IPS DF 4.7 (cell line): Measurements from ENCODE around the gene BRAT1.

ENCODE experiments used
- DNase-seq: peaks from one replicate; pipeline ENCODE4 v3.0.0-alpha.2; 2013; ENCODE audit warnings: low spot score; ENCODE audit errors: extremely low read depth

BRAT1 gene

DNA sequence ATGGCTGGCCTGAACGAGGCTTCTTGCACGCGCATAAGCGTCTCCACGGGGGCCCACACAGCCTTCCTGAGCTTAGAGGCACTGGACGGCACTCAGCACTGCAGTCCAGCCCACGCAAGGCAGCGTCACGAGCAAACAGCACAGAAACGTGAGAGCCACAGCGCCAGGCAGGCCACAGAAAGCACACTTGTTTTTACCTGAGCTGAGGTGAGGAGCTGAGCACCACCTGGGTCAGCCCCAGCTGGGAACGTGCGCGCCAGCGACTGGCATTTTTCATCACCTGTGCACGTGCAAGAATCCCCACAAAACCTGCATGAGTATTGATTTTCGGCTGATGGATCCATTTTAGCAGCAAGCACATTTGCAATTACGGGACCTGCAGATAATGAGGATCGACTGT lies 30.1 kb upstream of the BRAT1 start:
- no peak for DNase-seq

DNA sequence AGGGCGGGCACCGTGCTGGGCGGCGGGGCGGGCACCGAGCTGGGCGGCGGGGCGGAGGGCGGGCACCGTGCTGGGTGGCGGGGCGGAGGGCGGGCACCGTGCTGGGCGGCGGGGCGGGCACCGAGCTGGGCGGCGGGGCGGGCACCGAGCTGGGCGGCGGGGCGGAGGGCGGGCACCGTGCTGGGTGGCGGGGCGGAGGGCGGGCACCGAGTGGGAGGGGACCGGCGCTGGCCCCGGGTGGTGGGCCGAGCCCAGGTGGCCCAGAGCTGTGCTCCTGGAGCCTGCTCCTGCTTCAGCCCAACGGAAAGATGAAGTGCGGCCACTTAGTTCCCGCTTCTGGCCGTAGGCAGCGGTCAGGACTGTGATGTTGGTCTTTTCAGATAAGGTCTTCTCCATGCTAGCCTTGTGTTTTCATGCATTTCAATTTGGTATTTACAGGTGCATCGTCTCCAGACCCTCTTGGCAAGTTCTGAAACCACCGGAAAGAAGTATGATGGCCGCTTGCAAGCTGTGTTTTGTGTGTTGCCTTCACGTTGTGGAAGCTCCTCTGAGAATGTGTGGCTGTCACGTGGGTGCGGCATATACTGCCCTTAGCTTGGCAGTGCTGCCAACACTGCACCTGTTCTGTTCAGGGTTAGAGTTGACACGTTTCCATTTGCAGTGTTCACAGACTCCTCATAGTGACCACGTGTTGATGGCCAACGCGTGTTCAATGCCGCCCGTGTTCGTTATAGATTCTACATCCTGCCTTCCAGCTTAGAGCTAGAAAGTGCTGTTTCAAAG lies 28.7 kb upstream of the BRAT1 start:
- DNase-seq: no peak

DNA sequence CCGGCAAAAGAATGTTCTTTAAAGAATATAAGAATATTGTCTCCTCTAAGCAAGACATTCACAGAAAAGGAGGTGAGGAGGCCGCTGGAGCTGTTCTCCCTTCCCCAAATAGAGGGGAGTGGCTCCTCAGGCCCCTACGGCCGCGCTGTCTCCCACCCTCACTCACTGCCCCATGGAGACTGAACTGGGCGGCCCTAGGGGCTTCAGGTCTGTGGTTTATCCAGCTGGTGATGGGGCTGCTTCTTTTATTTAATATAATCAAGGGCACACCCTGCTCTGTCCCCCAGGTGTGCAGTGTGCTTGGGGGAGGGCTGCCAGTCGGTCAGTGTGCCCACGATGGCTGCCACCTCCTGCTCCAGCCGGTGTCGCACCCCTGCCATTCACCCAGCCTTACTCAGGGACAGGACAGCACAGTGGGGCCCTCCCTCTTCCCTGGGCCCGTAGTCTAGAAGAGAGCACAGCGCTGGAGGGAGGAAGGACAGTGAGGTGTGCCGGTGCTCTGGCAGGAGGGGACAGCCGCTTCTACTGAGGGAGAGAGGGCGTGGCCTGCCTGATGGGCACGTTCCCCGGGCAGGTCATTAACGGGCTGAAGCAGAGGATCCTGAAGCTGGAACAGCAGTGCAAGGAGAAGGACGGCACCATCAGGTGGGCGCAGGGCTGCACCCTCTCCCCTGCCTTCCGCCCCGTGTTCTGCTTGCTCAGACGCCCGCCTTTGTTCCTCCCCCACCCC lies 26.8 kb upstream of the BRAT1 start:
- DNase-seq: no peak

DNA sequence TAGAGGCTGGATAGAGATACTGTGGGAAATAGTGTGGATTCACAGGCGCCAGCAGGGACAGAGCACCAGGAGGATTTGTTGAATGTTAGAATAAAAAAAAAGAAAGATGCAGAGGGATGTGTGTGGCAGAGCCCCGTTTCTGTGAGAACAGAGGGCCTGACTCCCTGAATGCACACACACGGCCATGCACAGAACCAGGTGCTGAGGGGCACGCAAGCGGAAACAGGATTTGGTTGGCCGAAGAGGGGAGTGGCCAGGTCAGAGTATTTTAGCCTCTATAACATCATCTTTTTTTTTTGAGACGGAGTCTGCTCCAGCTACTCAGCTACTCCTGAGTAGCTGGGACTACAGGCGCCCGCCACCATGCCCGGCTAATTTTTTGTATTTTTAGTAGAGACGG lies 25.3 kb upstream of the BRAT1 start:
- DNase-seq: no peak

DNA sequence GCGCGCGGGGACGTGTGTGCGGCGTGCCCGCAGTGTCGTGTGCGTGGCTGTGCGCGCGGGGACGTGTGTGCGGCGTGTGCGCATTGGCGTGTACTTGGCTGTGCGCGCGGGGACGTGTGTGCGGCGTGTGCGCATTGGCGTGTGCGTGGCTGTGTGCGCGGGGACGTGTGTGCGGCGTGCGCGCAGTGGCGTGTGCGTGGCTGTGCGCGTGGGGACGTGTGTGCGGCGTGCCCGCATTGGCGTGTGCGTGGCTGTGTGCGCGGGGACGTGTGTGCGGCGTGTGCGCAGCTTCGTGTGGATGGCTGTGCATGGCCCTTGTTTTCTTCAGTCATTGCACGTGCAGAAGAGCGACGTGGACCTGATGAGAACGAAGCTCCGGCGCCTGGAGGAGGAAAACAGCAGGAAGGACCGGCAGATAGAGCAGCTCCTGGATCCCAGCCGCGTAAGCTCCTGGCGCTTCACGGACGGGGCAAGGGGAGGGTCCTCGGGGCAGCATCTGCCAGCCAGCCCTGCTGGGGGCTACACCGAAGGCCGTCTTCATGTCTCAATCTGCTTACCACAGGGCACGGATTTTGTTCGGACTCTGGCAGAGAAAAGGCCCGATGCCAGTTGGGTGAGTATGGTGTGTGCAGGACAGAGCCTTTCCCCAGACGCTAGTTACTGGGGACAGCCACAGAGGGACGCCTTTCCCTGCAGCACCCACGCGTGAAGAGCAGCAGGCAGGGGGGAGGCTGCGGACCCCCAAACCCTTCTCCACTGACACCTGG lies 22.8 kb upstream of the BRAT1 start:
- DNase-seq: no peak

DNA sequence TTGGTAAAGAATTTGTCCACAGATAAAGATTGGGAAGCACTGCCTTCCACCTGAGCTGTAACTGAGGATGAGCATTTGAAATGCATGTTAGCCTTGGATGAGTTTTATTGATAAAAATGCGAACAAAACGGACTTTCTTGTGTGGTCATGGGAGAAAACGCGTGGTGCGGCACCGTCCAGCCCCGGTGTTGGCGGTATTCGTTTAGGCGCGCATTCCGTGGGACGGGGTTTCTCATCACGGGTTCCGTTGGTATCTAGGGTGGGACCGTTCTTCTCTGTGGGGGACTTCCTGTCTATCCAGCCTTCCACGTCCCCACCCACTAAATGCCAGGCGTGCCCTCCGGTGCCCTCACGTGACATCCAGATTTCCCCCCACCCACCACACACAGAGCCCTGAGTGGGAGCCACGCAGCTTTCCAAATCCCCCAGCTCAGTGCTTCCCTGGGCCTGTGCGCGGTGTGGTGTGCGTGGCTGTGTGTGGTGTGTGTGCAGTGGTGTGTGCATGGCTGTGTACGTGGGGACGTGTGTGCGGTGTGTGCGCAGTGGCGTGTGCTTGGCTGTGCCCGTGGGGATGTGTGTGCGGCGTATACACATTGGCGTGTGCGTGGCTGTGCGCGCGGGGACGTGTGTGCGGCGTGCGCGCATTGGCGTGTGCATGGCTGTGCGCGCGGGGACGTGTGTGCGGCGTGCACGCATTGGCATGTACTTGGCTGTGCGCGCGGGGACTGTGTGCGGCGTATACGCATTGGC lies 21.6 kb upstream of the BRAT1 start:
- no peak for DNase-seq

DNA sequence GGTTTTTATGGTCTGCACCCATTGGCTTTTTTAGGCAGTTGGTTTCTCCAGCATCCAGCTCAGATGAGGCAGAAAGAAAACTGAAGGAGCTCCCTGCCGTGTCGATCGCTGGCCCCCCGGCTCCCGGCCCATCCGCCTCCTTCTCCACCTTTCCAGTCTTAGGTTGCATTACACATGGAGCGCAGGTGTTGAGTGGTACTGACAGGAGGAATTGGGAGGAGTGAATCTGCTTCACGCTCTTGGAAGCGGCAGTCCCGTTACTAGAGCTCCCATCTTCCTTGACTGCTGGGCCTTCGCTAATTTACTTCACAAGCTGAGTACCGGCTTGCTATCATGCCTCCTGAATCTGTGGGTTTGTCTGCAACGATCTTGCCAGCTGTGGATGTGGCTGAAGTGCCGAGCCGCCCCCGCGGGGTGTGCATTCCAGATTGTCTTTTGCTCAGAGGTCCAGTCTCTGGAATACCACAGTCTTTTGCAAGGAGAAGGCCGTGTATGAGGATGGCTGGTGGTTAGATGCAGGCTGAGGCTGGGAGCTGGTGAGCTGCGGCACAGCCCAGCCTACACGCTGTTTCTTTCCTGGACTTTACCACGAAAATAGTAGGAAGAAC lies 20.5 kb upstream of the BRAT1 start:
- no peak for DNase-seq

DNA sequence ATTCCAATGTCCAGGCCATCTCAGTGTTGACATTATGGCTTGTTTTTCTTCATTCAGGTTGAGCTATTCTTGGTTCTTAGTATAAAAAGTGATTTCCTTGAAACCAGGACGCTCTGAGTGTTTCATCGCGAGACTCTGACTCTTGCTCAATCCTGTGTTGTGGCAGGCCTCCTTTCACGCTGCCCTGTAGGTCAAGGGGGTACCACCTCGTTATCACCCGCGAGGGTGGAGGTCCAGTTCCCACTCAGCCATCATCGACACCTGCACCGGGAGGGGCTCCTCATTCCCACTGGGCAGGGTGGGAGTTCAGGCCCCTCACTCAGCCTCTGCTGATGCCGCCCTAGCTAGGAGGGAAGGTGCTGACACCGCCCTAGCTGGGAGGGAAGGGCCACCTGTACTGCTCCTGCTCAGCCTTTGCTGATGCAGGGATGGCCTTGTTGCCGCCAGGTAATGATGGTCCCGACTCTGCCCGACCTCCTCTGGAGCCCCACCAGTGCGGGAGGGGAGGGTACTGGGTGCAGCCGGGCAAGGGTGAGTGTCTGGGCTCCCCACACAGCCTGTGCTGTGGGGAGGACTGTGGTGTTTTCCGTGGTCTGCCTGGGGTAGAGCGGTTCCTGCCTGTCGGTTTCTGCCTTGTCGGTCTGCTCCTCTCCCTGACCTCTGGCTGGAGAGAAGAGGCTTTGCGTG lies 19.9 kb upstream of the BRAT1 start:
- DNase-seq: no peak

DNA sequence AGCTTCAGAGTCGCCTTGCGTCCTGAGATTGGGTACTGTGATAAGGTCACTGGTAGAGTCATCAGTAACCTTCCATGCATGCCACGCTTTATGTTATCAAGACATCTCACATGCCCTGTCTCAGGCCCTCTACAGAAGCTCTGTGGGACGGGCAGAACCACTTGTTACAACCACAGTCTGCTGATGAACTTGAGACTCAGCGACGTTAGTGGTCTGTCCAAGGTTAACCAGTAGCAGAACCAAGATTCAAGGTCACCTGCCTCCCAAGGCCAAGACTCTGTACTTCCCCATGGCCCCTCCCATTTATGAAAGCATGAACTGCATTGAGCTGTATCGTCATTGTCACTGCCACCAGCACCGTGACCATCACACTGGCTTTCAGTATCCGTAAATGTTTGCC lies 18.4 kb upstream of the BRAT1 start:
- DNase-seq: no peak

DNA sequence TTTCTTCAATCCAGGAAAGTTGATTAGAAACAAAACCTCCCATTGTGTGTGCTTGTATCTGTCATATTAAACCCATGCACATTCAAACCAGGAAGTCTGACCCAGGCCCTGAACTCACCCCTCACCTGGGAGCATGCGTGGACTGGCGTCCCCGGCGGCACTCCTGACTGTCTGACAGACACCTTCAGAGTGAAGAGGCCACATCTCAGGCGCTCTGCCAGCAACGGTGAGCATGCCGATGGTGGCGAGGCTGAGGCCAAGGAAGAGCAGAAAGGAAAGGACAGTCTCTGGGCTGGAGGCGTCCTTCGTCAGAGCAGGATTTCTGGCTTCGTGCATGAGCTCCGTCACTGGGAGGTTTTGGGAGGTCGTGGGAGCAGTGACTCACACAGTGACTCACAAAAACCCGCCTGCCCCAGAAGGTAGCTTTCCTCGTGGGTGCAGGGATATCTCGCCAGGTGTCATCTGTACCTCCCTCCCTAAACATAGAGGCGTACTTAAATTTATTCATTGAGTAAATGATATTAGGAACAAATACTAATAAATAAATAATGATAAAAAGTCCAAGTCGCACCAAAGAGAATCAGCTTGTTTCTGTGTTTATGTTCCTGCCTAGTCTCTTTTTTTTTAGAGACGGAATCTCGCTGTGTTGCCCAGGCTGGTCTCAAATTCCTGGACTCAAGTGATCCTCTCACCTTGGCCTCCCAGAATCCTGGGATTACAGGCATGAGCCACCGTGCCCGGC lies 16.9 kb upstream of the BRAT1 start:
- DNase-seq: no peak

DNA sequence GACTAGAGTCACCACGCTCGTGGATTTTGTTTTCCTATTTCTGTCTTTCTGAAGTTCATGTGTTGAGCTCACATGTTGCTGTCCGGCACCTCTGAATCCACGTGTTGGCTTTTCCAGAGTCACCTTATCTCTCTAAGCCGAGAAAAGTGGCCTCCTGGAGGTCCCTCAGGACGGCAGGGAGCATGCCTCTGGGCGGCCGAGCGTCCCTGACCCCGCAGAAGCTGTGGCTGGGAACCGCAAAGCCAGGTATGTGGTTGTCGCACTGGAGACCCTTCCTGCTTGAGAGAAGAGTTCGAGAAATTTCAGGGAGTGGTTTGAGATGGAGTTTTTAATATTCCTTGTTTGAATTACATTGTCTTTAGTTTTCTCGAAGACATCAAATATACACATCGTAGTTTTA lies 16.1 kb upstream of the BRAT1 start:
- DNase-seq: no peak

DNA sequence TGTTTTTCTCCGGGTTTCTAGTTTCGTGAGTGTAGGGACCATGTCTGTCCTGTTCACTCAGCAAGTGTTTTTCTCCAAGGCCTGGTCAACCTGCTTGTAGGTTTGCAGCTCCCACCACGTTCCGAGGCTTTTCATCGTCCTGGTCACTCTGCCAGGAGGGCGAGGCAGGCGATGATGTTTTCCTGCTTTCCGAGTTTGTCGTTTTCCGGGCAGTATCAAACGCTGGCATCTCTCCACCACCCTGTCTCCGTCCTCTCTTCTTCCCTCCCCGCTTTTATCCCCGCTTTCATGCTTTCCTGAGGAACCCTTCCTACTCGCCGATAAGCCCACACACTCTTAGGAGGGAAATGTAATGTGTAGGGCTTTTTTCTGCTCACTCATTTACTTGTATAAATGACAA lies 14.7 kb upstream of the BRAT1 start:
- no peak for DNase-seq

DNA sequence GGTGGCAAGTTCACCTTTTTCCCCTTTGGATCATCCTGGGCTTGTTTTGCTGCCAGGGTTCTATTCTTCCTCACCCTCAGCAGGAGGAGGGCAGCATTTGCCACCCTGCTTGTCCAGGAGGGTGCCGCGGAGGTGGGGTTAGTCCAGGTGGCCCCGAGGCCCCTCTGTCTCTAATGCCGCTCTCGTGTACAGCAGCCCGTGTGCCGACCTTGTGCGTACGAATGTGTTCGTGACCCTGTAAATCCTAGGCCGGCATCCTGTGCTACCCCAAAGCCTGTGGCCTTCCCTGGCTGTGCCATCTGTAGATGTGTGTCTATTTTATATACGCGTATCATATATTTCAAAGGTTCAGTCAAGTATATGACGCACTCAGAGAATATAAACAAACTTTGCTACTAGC lies 14.1 kb upstream of the BRAT1 start:
- DNase-seq: no peak

DNA sequence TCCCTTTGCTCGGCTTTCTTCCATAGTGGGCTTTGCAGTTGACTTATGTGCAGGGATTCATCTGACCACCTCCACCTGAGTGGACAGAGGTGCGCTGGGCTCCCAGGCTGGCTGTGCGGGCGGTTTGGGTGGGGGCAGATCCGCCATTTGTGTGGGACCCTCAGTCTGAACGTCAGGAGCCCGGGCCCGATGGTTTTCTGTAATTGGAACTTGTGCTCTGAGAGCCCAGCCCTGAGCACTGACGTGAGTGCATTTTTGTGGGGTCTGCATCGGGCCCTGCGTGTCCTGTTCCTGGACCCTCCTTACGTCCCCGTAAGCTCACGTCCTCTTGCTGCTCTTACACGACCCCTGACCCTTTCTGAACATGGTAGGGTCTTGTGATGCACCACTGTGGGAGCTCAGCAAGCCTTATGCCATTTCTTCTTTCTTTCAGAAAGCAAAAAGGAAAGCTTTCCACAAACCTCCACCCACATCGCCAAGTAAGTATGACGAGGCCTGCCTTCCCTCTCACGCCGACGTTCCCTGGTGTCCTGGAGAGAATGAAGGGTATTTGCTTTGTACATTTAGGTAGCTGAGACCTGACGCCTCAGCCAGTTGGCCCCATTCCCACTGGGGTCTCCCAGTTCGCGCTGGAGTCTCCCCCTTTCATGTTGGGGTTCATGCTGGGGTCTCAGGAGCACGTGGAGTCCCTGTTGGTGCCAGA lies 13.3 kb upstream of the BRAT1 start:
- no peak for DNase-seq

DNA sequence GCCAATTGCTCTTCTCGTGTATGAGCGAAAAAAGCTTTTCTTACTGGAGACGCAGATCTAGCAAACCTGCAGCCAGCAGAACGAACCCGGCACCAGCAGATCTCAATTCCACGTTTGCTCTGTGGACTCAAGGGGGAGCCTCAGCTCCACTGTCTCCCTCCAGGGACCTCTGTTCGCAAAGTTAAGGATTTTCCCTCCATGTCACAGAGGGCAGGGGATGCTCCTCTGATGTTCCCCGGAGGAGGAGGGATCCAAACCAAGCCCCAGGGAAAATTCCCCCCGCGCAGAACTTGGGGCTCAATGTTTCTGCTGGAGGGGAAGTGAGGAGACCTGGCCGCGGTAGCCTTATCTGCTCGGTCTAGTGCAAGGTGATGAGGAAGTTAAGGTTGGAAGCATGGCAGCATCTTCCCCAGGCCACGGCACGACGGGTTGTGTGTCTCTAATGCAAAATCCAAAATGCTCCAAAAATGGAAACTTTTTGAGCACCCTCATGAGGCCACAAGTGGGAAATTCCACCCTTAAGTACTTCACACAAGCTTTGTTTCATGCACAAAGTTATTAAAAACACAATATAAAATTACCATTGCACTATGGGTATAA lies 12.5 kb upstream of the BRAT1 start:
- DNase-seq: peak; percentile 41

DNA sequence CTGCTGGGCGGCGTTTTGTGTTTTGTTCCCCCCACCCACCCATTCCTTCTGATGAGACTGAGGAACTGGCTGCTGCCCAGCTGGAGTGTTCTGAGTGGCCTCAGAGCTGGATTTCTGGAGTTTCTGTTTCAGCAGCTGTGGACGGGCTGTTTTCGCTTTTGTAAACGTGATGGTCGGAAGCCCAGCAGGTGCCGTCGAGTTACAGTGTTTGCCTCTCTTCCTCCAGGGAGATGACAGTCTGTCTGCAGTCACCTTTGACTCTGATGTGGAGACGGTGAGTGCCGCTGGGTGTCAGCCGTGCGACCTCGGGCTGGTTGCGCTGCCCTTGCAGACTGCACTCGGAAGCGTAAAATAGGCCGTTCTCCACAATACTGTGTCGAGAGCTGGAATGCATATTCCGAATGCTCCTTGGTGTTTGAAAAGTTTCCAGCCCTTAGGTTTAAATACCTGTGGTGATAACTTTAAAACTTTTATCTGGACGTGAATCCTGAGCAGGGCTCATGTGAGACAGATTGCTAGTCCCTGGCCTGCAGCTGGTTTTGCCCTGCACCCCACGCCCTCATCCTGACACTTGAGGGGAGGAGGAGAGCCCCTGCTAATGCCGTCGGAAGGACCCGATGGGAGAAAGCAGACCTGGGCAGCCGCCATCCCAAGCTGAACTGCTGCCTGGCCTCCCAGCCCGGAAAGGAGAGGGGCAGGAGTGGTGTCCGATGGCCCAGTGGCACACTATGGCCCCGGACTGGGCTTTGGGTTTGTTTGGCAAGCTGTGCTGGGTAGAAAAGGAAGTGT lies 11.8 kb upstream of the BRAT1 start:
- DNase-seq: no peak

DNA sequence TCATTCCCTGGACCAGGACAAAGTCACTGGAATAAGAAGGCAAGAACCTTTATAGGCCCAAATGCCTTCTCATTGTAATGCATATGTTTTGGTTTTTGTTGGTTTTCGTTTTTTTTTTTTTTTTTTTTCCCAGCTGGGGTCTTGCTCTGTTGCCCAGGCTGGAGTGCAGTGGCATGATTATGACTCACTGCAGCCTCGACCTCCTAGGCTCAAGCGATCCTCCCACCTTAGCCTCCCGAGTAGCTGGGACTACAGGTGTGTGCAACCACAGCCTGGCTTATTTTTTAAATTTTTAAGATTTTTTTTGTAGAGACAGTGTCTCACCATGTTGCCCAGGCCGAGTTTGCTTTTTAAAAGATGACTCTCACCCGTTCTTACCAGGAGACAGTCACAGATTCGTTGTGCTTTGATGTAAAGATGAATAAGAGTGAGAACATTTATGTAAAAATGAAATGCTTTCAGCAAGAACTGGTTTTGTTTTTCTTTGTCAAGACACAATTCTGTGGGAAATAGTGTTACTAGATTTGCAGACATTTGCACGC lies 11.1 kb upstream of the BRAT1 start:
- DNase-seq: no peak
